Endothelial cell of umbilical vein (primary cell): ENCODE measurements around the gene YARS2. TPM values are rescaled to one million over a fixed set of nuclear protein-coding genes. Genes with fewer than 3 reads are reported as not detected.

Experiments used
- BruUV-seq: library from RNA; stranded (reverse); fragments of 400-500 nt; replicated peaks from 2 replicates; lab custom pipeline; 2021; lab: Mats Ljungman, UMichigan
- CTCF ChIA-PET: fragments of 300-600, 350-600 bp; sonication (Branson Sonifier 250); formaldehyde crosslinking; loops from one replicate; lab custom pipeline; 2021; ENCODE audit warnings: antibody characterized with exemption, inconsistent platforms; lab: Charles Lee
- POLR2A ChIA-PET: fragments of 300-600, 350-600 bp; sonication (Branson Sonifier 250); formaldehyde crosslinking; loops from one replicate; lab custom pipeline; 2021; ENCODE audit warnings: antibody characterized with exemption, inconsistent platforms; lab: Charles Lee
- DNase-seq: peaks from one replicate; pipeline ENCODE4 v3.0.0-alpha.2; 2011; ENCODE audit warnings: low read depth, low spot score
- FAIRE-seq: peaks from 2 replicates; lab custom pipeline; 2011; peaks lifted over from hg19 to GRCh38; lab: Jason Lieb, UNC
- H2AFZ ChIP-seq: 2 replicates; pipeline ENCODE4 v1.6.0; 2012; ENCODE audit warnings: low read depth, low read length, control low read depth, inconsistent platforms
- H3K27ac ChIP-seq: 2 replicates; pipeline ENCODE4 v1.5.1; 2011; ENCODE audit warnings: low read depth, mild to moderate bottlenecking, control low read depth, low read length, moderate library complexity; ENCODE audit not compliant: insufficient read depth
- H3K27me3 ChIP-seq, 2 experiments: 2 replicates each; pipeline versions ENCODE4 v1.6.0 to v1.6.1; 2011; ENCODE audit warnings: low read length in 2 of 2, mixed read lengths in 1 of 2; ENCODE audit not compliant: control insufficient read depth in 2 of 2, insufficient read depth in 2 of 2
- H3K36me3 ChIP-seq, 2 experiments: 2 replicates in 1 of 2; 3 replicates in 1 of 2; pipeline ENCODE4 v1.5.1; 2011; ENCODE audit warnings: low read length in 2 of 2, mild to moderate bottlenecking in 1 of 2, moderate library complexity in 1 of 2; ENCODE audit not compliant: control insufficient read depth in 2 of 2, insufficient read depth in 2 of 2; ENCODE audit errors: extremely low read depth in 1 of 2
- H3K4me1 ChIP-seq: 3 replicates; pipeline ENCODE4 v1.5.1; 2011; ENCODE audit warnings: mild to moderate bottlenecking, low read length; ENCODE audit not compliant: control insufficient read depth, insufficient read depth; ENCODE audit errors: extremely low read depth
- H3K4me2 ChIP-seq: 2 replicates; pipeline ENCODE4 v1.6.1; 2011; ENCODE audit warnings: low read length, control low read depth, mixed read lengths; ENCODE audit not compliant: insufficient read depth
- H3K4me3 ChIP-seq, 3 experiments: fragments of 200-600 bp in 1 of 3; sonication (generic), shearing (Covaris generic) in 1 of 3; replicated peaks in 1 of 3; 2 replicates each; pipeline ENCODE4 v1.5.1; 2011 to 2016; ENCODE audit warnings: control low read depth in 3 of 3, low read length in 3 of 3, mild to moderate bottlenecking in 2 of 3, inconsistent platforms in 1 of 3, low read depth in 1 of 3, moderate library complexity in 1 of 3; ENCODE audit not compliant: insufficient read depth in 1 of 3
- H3K79me2 ChIP-seq: 2 replicates; pipeline ENCODE4 v1.6.0; 2012; ENCODE audit warnings: low read length, inconsistent platforms; ENCODE audit not compliant: control insufficient read depth, insufficient read depth
- H3K9ac ChIP-seq: replicated peaks from 2 replicates; pipeline ENCODE3; 2011; ENCODE audit warnings: low read length, control low read depth; ENCODE audit not compliant: insufficient read depth; ENCODE audit errors: extremely low read depth
- H3K9me1 ChIP-seq: replicated peaks from 3 replicates; pipeline ENCODE4 v1.6.0; 2011; ENCODE audit warnings: mild to moderate bottlenecking, low read length; ENCODE audit not compliant: control insufficient read depth, insufficient read depth; ENCODE audit errors: extremely low read depth
- H3K9me3 ChIP-seq: replicated peaks from 2 replicates; pipeline ENCODE4 v1.5.1; 2012; ENCODE audit warnings: low read length, inconsistent platforms; ENCODE audit not compliant: control insufficient read depth, insufficient read depth
- H4K20me1 ChIP-seq: replicated peaks from 2 replicates; pipeline ENCODE3; 2011; ENCODE audit warnings: mild to moderate bottlenecking, low read length; ENCODE audit not compliant: control insufficient read depth, insufficient read depth; ENCODE audit errors: extremely low read depth
- CTCF ChIP-seq, 2 donors: IDR thresholded peaks; 1 replicate in 1 of 2; 2 replicates in 1 of 2; pipeline ENCODE4 v1.5.1; 2011; ENCODE audit warnings: low read length in 2 of 2, mild to moderate bottlenecking in 2 of 2, moderate library complexity in 2 of 2, control low read depth in 1 of 2, inconsistent platforms in 1 of 2, low read depth in 1 of 2; ENCODE audit not compliant: insufficient read depth in 1 of 2; ENCODE audit errors: extremely low read depth in 1 of 2
- EZH2 ChIP-seq: IDR thresholded peaks from 2 replicates; pipeline ENCODE4 v1.6.1; 2012; ENCODE audit warnings: borderline replicate concordance, low read depth, mild to moderate bottlenecking, moderate library complexity, low read length, inconsistent platforms; ENCODE audit not compliant: severe bottlenecking
- FOS ChIP-seq: IDR thresholded peaks from 2 replicates; pipeline ENCODE4 v1.6.1; 2011; ENCODE audit warnings: mild to moderate bottlenecking, low read length, moderate library complexity, borderline replicate concordance; ENCODE audit not compliant: insufficient read depth
- GATA2 ChIP-seq: IDR thresholded peaks from 2 replicates; pipeline ENCODE4 v1.7.0; 2011; ENCODE audit warnings: low read depth, mild to moderate bottlenecking, moderate library complexity, mixed read lengths, low read length; ENCODE audit not compliant: insufficient read length, insufficient read depth
- JUN ChIP-seq: IDR thresholded peaks from 2 replicates; pipeline ENCODE4 v1.6.1; 2011; ENCODE audit warnings: borderline replicate concordance, low read depth; ENCODE audit not compliant: insufficient read length, insufficient read depth
- MAX ChIP-seq: IDR thresholded peaks from 2 replicates; pipeline ENCODE4 v1.6.1; 2011; ENCODE audit not compliant: insufficient read depth, insufficient read length
- MYC ChIP-seq: IDR thresholded peaks from one replicate; pipeline ENCODE4 v1.6.1; 2011; ENCODE audit warnings: mild to moderate bottlenecking, low read depth, low read length
- POLR2A ChIP-seq: IDR thresholded peaks from 2 replicates; pipeline ENCODE4 v1.6.1; 2012; ENCODE audit warnings: low read depth, mild to moderate bottlenecking, control low read depth, low read length
- POLR2AphosphoS5 ChIP-seq: IDR thresholded peaks from 2 replicates; pipeline ENCODE4 v1.6.1; 2012; ENCODE audit warnings: low read depth, mild to moderate bottlenecking, control low read depth, low read length, moderate library complexity; ENCODE audit not compliant: insufficient read depth
- dilution Hi-C: fragments of 300-500 bp; cut with MboI; formaldehyde crosslinking; loops from one replicate; pipeline ENCODE4 v1.15.0; 2019; ENCODE audit warnings: low sequenced_read_pairs; ENCODE audit not compliant: extremely low pct_ligation_motif_present
- intact Hi-C: fragments of 100-400 bp; cut with micrococcal nuclease; formaldehyde crosslinking; loops from one replicate; pipeline ENCODE4 v1.10.0; 2022
- polyA plus RNA-seq, 4 experiments: library from polyadenylated mRNA; depleted of rRNA in 3 of 4; stranded (reverse) in 3 of 4; unstranded in 1 of 4; fragments of >200 nt; gene quantifications; 2 replicates each; pipeline versions ENCODE4 v1.2.1 to v1.2.3, GENCODE V29; 2011 to 2012; ENCODE audit warnings: missing spikeins in 1 of 4
- total RNA-seq: library from RNA; stranded (reverse); gene quantifications from 2 replicates; pipeline ENCODE4 v1.2.3, GENCODE V29; 2021

Gene YARS2
- total and polyA plus RNA-seq, 2 donors (not counting 3 experiments of a cell fraction or from before 2014, with no cell fraction given), result 24.6 to 26.8 TPM

GRCh38 chr12:32788405-32788804, 32.7 kb upstream of the YARS2 start:
- DNase-seq, result no peak
- Histone ChIP-seq H3K9me3 (no peaks in the 10 kb centered on the region), H3K4me3 (no peak overlapping the region), H3K9ac (no peak overlapping the region), H3K36me3 (no peaks in the 10 kb centered on the region), H3K79me2 (no peaks in the 10 kb centered on the region), H3K4me1 (no peaks in the 10 kb centered on the region), H3K27ac (no peak overlapping the region), H3K9me1 (no peaks in the 10 kb centered on the region), H3K27me3 (no peaks in the 10 kb centered on the region), H2AFZ (no peak overlapping the region), H4K20me1 (no peaks in the 10 kb centered on the region), H3K4me2 (no peak overlapping the region)
- ChIA-PET POLR2A (no interaction called here), CTCF (no interaction called here)
- BruUV-seq, result no TSS peak
- no peak for FAIRE-seq
- dilution Hi-C loops (no loop called here), intact Hi-C loops (no loop called here)
- TF ChIP-seq JUN (no peak), MAX (no peak), MYC (no peak), FOS (no peak), EZH2 (no peak)

GRCh38 chr12:32785557-32785956, 29.9 kb upstream of the YARS2 start:
- peaks cover 3 to 8% of the 10 kb centered on the region in 2 experiments for H3K27me3 ChIP-seq
- ChIA-PET POLR2A (no interaction called here), CTCF (interaction anchor here (0.9 kb wide), 1 partner anchor 30 kb away, joined by 3 read pairs; the partner anchor contains the start of gene YARS2)
- TF ChIP-seq MYC (no peak), MAX (no peak), FOS (no peak), JUN (no peak), POLR2A (no peak), CTCF (IDR thresholded peaks at IDR 0.05; ENCODE audit: extremely low read depth in 1 of 2, insufficient read depth in 1 of 2, low read depth in 1 of 2, low read length in 2 of 2) (no peak), POLR2AphosphoS5 (no peak), GATA2 (no peak), EZH2 (no peak)
- FAIRE-seq (no peak), DNase-seq (no peak)
- no peaks in the 10 kb centered on the region for H3K36me3 ChIP-seq
- no peak overlapping the region for H3K9ac ChIP-seq
- intact Hi-C loops, result no loop called here
- H4K20me1 ChIP-seq, result no peaks in the 10 kb centered on the region
- H3K9me3 ChIP-seq, result no peaks in the 10 kb centered on the region
- no peak overlapping the region for H3K27ac ChIP-seq
- H3K9me1 ChIP-seq, result no peaks in the 10 kb centered on the region
- BruUV-seq, result no TSS peak
- H3K4me3 ChIP-seq, result no peak overlapping the region
- H3K4me1 ChIP-seq, result no peaks in the 10 kb centered on the region
- no peaks in the 10 kb centered on the region for H3K79me2 ChIP-seq
- dilution Hi-C loops, result no loop called here
- H2AFZ ChIP-seq, result no peak overlapping the region
- no peak overlapping the region for H3K4me2 ChIP-seq
